Suprapubic skin (tissue), 3 donors: ENCODE data around the gene IGF2BP2.

ENCODE experiments used
- POLR2A ChIP-seq, 2 donors: fragments of 450-650 bp; IDR thresholded peaks; one replicate each; pipeline ENCODE4 v1.6.1; 2017; ENCODE audit warnings: antibody characterized with exemption in 2 of 2, mild to moderate bottlenecking in 2 of 2, moderate library complexity in 2 of 2
- TF ChIP-seq, protein P1 (sequence below), 2 donors: fragments of 200-600 bp in 1 of 2; fragments of 450-650 bp in 1 of 2; sonication (generic) in 1 of 2; IDR thresholded peaks; one replicate each; pipeline ENCODE4 v1.5.1; 2016 to 2019; ENCODE audit warnings: antibody characterized with exemption in 2 of 2, mild to moderate bottlenecking in 1 of 2, moderate library complexity in 1 of 2

DNA sequence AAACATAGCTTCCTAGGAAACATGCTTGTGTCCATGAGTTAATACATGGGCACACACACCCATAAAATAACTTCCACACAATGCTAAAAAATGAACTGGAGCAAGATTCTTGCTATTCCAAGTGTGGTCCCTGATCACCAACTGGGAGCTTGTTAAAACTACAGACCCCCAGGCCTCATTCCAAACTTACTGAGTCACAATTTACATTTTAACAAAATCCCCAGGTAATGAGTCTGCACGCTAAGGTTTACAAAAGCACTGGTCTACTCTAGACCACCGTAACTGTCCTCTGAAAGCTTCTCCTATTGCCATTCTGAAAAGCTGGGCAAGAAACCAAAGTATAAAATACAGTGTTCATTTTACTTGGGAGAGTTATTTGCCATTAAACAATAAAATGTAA, 45.4 kb downstream of the IGF2BP2 start:
- TF ChIP-seq, protein P1, sequence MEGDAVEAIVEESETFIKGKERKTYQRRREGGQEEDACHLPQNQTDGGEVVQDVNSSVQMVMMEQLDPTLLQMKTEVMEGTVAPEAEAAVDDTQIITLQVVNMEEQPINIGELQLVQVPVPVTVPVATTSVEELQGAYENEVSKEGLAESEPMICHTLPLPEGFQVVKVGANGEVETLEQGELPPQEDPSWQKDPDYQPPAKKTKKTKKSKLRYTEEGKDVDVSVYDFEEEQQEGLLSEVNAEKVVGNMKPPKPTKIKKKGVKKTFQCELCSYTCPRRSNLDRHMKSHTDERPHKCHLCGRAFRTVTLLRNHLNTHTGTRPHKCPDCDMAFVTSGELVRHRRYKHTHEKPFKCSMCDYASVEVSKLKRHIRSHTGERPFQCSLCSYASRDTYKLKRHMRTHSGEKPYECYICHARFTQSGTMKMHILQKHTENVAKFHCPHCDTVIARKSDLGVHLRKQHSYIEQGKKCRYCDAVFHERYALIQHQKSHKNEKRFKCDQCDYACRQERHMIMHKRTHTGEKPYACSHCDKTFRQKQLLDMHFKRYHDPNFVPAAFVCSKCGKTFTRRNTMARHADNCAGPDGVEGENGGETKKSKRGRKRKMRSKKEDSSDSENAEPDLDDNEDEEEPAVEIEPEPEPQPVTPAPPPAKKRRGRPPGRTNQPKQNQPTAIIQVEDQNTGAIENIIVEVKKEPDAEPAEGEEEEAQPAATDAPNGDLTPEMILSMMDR (IDR thresholded peaks at IDR 0.05): no peak
- no peak for TF ChIP-seq POLR2A (IDR thresholded peaks at IDR 0.05)
